H9 (cell line): ENCODE measurements around the gene PCLAF. TPM values are rescaled to one million over a fixed set of nuclear protein-coding genes. Genes with fewer than 3 reads are reported as not detected.

Experiments used
- DNase-seq: peaks from one replicate; pipeline ENCODE4 v3.0.0-alpha.2; 2017
- H2AFZ ChIP-seq: one replicate; pipeline ENCODE4 v1.6.1; 2013; ENCODE audit warnings: mild to moderate bottlenecking, low read length, control low read depth, moderate library complexity
- H2AK5ac ChIP-seq: 2 replicates; pipeline ENCODE4 v1.6.1; 2013; ENCODE audit warnings: low read length, control low read depth, mixed read lengths; ENCODE audit not compliant: insufficient read length
- H2BK120ac ChIP-seq: one replicate; pipeline ENCODE4 v1.6.1; 2013; ENCODE audit warnings: low read depth, mild to moderate bottlenecking, low read length, control low read depth, inconsistent platforms; ENCODE audit not compliant: poor library complexity, severe bottlenecking
- H2BK12ac ChIP-seq: 2 replicates; pipeline ENCODE4 v1.6.1; 2013; ENCODE audit warnings: low read length, control low read depth, mixed read lengths, low read depth; ENCODE audit not compliant: insufficient read length
- H2BK15ac ChIP-seq: 2 replicates; pipeline ENCODE4 v1.6.1; 2013; ENCODE audit warnings: low read depth, low read length, control low read depth
- H2BK20ac ChIP-seq: one replicate; pipeline ENCODE4 v1.6.1; 2013; ENCODE audit warnings: low read depth, mild to moderate bottlenecking, low read length, control low read depth, inconsistent platforms; ENCODE audit not compliant: poor library complexity, severe bottlenecking
- H2BK5ac ChIP-seq: 2 replicates; pipeline ENCODE4 v1.6.1; 2013; ENCODE audit warnings: low read length, control low read depth, mixed read lengths; ENCODE audit not compliant: insufficient read length
- H3K14ac ChIP-seq: 2 replicates; pipeline ENCODE4 v1.6.1; 2013; ENCODE audit warnings: low read length, control low read depth; ENCODE audit not compliant: insufficient read depth
- H3K18ac ChIP-seq: 2 replicates; pipeline ENCODE4 v1.6.1; 2013; ENCODE audit warnings: low read depth, mild to moderate bottlenecking, mixed read lengths, low read length, control low read depth; ENCODE audit not compliant: insufficient read length
- H3K23ac ChIP-seq: 2 replicates; pipeline ENCODE4 v1.6.1; 2013; ENCODE audit warnings: low read length, control low read depth, mixed read lengths, low read depth; ENCODE audit not compliant: insufficient read length
- H3K23me2 ChIP-seq: 2 replicates; pipeline ENCODE4 v1.6.1; 2013; ENCODE audit warnings: low read depth, mild to moderate bottlenecking, mixed read lengths, low read length, control low read depth; ENCODE audit not compliant: insufficient read length, poor library complexity, severe bottlenecking
- H3K27ac ChIP-seq: 2 replicates; pipeline ENCODE4 v1.5.1; 2013; ENCODE audit warnings: low read length, control low read depth, mixed read lengths, low read depth; ENCODE audit not compliant: insufficient read length
- H3K27me3 ChIP-seq: 2 replicates; pipeline ENCODE4 v1.6.1; 2013; ENCODE audit warnings: low read length, control low read depth, inconsistent platforms; ENCODE audit not compliant: insufficient read depth
- H3K4ac ChIP-seq: 2 replicates; pipeline ENCODE4 v1.6.1; 2013; ENCODE audit warnings: low read depth, mild to moderate bottlenecking, control low read depth, inconsistent platforms, low read length, moderate library complexity
- H3K4me1 ChIP-seq: 2 replicates; pipeline ENCODE4 v1.6.1; 2013; ENCODE audit warnings: low read length, control low read depth, inconsistent platforms; ENCODE audit not compliant: insufficient read depth
- H3K4me2 ChIP-seq: 2 replicates; pipeline ENCODE4 v1.6.1; 2013; ENCODE audit warnings: low read length, control low read depth, mixed read lengths; ENCODE audit not compliant: insufficient read length, insufficient read depth
- H3K56ac ChIP-seq: 2 replicates; pipeline ENCODE4 v1.6.1; 2013; ENCODE audit warnings: low read depth, mild to moderate bottlenecking, mixed read lengths, low read length, control low read depth; ENCODE audit not compliant: insufficient read length
- H3K79me1 ChIP-seq: 2 replicates; pipeline ENCODE4 v1.6.1; 2013; ENCODE audit warnings: low read depth, mild to moderate bottlenecking, moderate library complexity, low read length, control low read depth, inconsistent platforms; ENCODE audit not compliant: insufficient read depth, poor library complexity, severe bottlenecking
- H3K79me2 ChIP-seq: 2 replicates; pipeline ENCODE4 v1.6.1; 2013; ENCODE audit warnings: low read length, control low read depth, inconsistent platforms; ENCODE audit not compliant: insufficient read depth
- H3K9ac ChIP-seq: 2 replicates; pipeline ENCODE4 v1.6.1; 2013; ENCODE audit warnings: low read length, control low read depth, mixed read lengths; ENCODE audit not compliant: insufficient read length; ENCODE audit errors: extremely low read depth
- H3K9me3 ChIP-seq: one replicate; pipeline ENCODE4 v1.6.1; 2013; ENCODE audit warnings: low read depth, low read length, inconsistent platforms; ENCODE audit not compliant: control insufficient read depth
- H3T11ph ChIP-seq: one replicate; pipeline ENCODE4 v1.6.1; 2013; ENCODE audit warnings: mild to moderate bottlenecking, low read length, control low read depth, inconsistent platforms
- H4K20me1 ChIP-seq: one replicate; pipeline ENCODE4 v1.6.1; 2013; ENCODE audit not compliant: control insufficient read depth, insufficient read length, insufficient read depth
- H4K5ac ChIP-seq: 2 replicates; pipeline ENCODE4 v1.6.1; 2013; ENCODE audit warnings: low read depth, mild to moderate bottlenecking, mixed read lengths, low read length, control low read depth; ENCODE audit not compliant: insufficient read length
- H4K8ac ChIP-seq: replicated peaks from 2 replicates; pipeline ENCODE4 v1.6.1; 2013; ENCODE audit warnings: low read length, control low read depth, mixed read lengths, low read depth; ENCODE audit not compliant: insufficient read length
- H4K91ac ChIP-seq: 2 replicates; pipeline ENCODE4 v1.6.1; 2013; ENCODE audit warnings: low read depth, mild to moderate bottlenecking, moderate library complexity, mixed read lengths, low read length, control low read depth; ENCODE audit not compliant: insufficient read length
- H3K27ac Mint-ChIP-seq, 3 experiments: 2 replicates in 2 of 3; 3 replicates in 1 of 3; pipeline ENCODE4 v1.8.0; 2020 to 2021; ENCODE audit warnings: mixed read lengths in 3 of 3, mild to moderate bottlenecking in 1 of 3, moderate library complexity in 1 of 3
- H3K27me3 Mint-ChIP-seq: 2 replicates; pipeline ENCODE4 v1.8.0; 2021; ENCODE audit warnings: low read depth, mild to moderate bottlenecking, moderate library complexity, mixed read lengths
- H3K36me3 Mint-ChIP-seq, 3 experiments: 2 replicates in 2 of 3; 3 replicates in 1 of 3; pipeline ENCODE4 v1.8.0; 2020 to 2021; ENCODE audit warnings: low read depth in 3 of 3, mixed read lengths in 3 of 3; ENCODE audit not compliant: insufficient read depth in 1 of 3
- H3K4me1 Mint-ChIP-seq, 2 experiments: 2 replicates each; pipeline ENCODE4 v1.8.0; 2020; ENCODE audit warnings: mixed read lengths in 2 of 2
- H3K4me3 Mint-ChIP-seq, 2 experiments: 2 replicates in 1 of 2; 3 replicates in 1 of 2; pipeline ENCODE4 v1.8.0; 2020 to 2021; ENCODE audit warnings: mild to moderate bottlenecking in 2 of 2, mixed read lengths in 2 of 2, moderate library complexity in 1 of 2
- H3K9me3 Mint-ChIP-seq, 2 experiments: 2 replicates in 1 of 2; 3 replicates in 1 of 2; pipeline ENCODE4 v1.8.0; 2020; ENCODE audit warnings: mild to moderate bottlenecking in 2 of 2, mixed read lengths in 2 of 2, moderate library complexity in 1 of 2
- WGBS: extraction: QIAGEN DNeasy Blood & Tissue Kit; methylation state at CpG from one replicate; pipeline ENCODE4 v1.1.7; 2013; ENCODE audit warnings: missing lambda C conversion rate, low lambda C conversion rate, mixed read lengths; ENCODE audit not compliant: insufficient read length; ENCODE audit errors: extremely low coverage; 5-methylcytosine and 5-hydroxymethylcytosine counted together
- total RNA-seq: library from RNA; stranded (reverse); gene quantifications from 2 replicates; pipeline ENCODE4 v1.2.1, GENCODE V29; 2021
- TF ChIP-seq, protein P1 (sequence below): fragments of 200-600 bp; sonication (generic); conservative IDR thresholded peaks from 3 replicates; pipeline ENCODE4 v1.8.0; 2021; ENCODE audit warnings: antibody characterized with exemption, mild to moderate bottlenecking

PCLAF gene
- total RNA-seq, 1 experiment from 2014 or later: 65.6 TPM

- no CpG with 5 or more reads among the region's 4 CpGs for WGBS
- no peak overlapping the region for H3K4me3 Mint-ChIP-seq
Observed at GRCh38 chr15:64361259-64361658, 20.0 kb downstream of the PCLAF start.

More at GRCh38 chr15:64361259-64361658, 20.0 kb downstream of the PCLAF start:
- no peaks in the 10 kb centered on the region for H3K27me3 ChIP-seq
- H2BK15ac ChIP-seq: no peak overlapping the region
- TF ChIP-seq, protein P1, sequence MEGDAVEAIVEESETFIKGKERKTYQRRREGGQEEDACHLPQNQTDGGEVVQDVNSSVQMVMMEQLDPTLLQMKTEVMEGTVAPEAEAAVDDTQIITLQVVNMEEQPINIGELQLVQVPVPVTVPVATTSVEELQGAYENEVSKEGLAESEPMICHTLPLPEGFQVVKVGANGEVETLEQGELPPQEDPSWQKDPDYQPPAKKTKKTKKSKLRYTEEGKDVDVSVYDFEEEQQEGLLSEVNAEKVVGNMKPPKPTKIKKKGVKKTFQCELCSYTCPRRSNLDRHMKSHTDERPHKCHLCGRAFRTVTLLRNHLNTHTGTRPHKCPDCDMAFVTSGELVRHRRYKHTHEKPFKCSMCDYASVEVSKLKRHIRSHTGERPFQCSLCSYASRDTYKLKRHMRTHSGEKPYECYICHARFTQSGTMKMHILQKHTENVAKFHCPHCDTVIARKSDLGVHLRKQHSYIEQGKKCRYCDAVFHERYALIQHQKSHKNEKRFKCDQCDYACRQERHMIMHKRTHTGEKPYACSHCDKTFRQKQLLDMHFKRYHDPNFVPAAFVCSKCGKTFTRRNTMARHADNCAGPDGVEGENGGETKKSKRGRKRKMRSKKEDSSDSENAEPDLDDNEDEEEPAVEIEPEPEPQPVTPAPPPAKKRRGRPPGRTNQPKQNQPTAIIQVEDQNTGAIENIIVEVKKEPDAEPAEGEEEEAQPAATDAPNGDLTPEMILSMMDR: no peak
- H2BK5ac ChIP-seq: no peak overlapping the region
- H4K91ac ChIP-seq: no peak overlapping the region
- H3K23ac ChIP-seq: no peak overlapping the region
- H3K27me3 Mint-ChIP-seq: no peaks in the 10 kb centered on the region
- no peaks in the 10 kb centered on the region for H3K23me2 ChIP-seq
- H3K9me3 Mint-ChIP-seq: no peaks in the 10 kb centered on the region
- H3K79me2 ChIP-seq: no peaks in the 10 kb centered on the region
- H3K36me3 Mint-ChIP-seq: peaks cover 12 to 35% (median 22%) of the 10 kb centered on the region in 3 experiments; a peak in 5 of 7 replicates
- H4K8ac ChIP-seq: no peak overlapping the region
- H3K18ac ChIP-seq: no peak overlapping the region
- H3T11ph ChIP-seq: no peak overlapping the region
- H3K4me1 ChIP-seq: no peaks in the 10 kb centered on the region
- no peaks in the 10 kb centered on the region for H3K79me1 ChIP-seq
- H2BK12ac ChIP-seq: no peak overlapping the region
- peaks cover 4 to 5% of the 10 kb centered on the region in 2 experiments for H3K4me1 Mint-ChIP-seq
- no peak overlapping the region for H3K4ac ChIP-seq
- no peak overlapping the region for H3K4me2 ChIP-seq
- no peak overlapping the region for H3K27ac ChIP-seq
- no peak overlapping the region for H3K9ac ChIP-seq
- no peak overlapping the region for H4K5ac ChIP-seq
- H3K56ac ChIP-seq: no peak overlapping the region
- H2AFZ ChIP-seq: no peak overlapping the region
- H3K9me3 ChIP-seq: no peaks in the 10 kb centered on the region
- H2BK120ac ChIP-seq: no peak overlapping the region
- H3K27ac Mint-ChIP-seq: peak overlapping the region in 1 of 3 experiments; percentile 57; a peak in 2 of 7 replicates
- no peak overlapping the region for H2BK20ac ChIP-seq
- DNase-seq: no peak
- no peaks in the 10 kb centered on the region for H4K20me1 ChIP-seq
- H3K14ac ChIP-seq: no peak overlapping the region
- H2AK5ac ChIP-seq: no peak overlapping the region
